SU-DHL-6 (cell line): ENCODE results near the gene RNF7.

Source experiments
- H2AFZ ChIP-seq: fragments of 200-600 bp; sonication (generic); 2 replicates; pipeline ENCODE4 v1.6.1; 2014; ENCODE audit warnings: low read depth, mild to moderate bottlenecking, moderate library complexity, mixed read lengths, antibody characterized with exemption, low read length; ENCODE audit not compliant: severe bottlenecking
- H3F3A ChIP-seq: fragments of 200-600 bp; shearing (Covaris generic); 2 replicates; pipeline ENCODE4 v1.6.0; 2016; ENCODE audit warnings: antibody characterized with exemption, mild to moderate bottlenecking; ENCODE audit not compliant: insufficient read depth
- H3K27ac ChIP-seq: fragments of 200-600 bp; sonication (generic); 2 replicates; pipeline ENCODE4 v1.5.1; 2016; ENCODE audit warnings: low read depth, mild to moderate bottlenecking, low read length, moderate library complexity, mixed read lengths
- H3K27me3 ChIP-seq: fragments of 200-600 bp; sonication (generic), shearing (Covaris generic); 2 replicates; pipeline ENCODE4 v1.6.0; 2014; ENCODE audit warnings: mild to moderate bottlenecking, low read length
- H3K36me3 ChIP-seq: fragments of 200-600 bp; sonication (generic); 2 replicates; pipeline ENCODE4 v1.6.1; 2014; ENCODE audit warnings: mild to moderate bottlenecking, low read length, mixed read lengths
- H3K4me2 ChIP-seq: fragments of 300-600, 200-600 bp; shearing (Covaris generic), sonication (generic); 2 replicates; pipeline ENCODE4 v1.6.0; 2014; ENCODE audit warnings: low read length, low read depth, mild to moderate bottlenecking; ENCODE audit not compliant: poor library complexity, severe bottlenecking
- H3K4me3 ChIP-seq: fragments of 200-600 bp; sonication (generic); 2 replicates; pipeline ENCODE4 v1.5.1; 2014; ENCODE audit warnings: antibody characterized with exemption, low read length, mild to moderate bottlenecking, mixed read lengths; ENCODE audit not compliant: insufficient read depth, poor library complexity, severe bottlenecking
- H3K79me2 ChIP-seq: fragments of 200-600 bp; sonication (generic); 2 replicates; pipeline ENCODE4 v1.6.1; 2014; ENCODE audit warnings: mild to moderate bottlenecking, low read length, moderate library complexity; ENCODE audit not compliant: insufficient read depth
- H3K9ac ChIP-seq: fragments of 200-600 bp; sonication (generic); 2 replicates; pipeline ENCODE4 v1.7.0; 2014; ENCODE audit warnings: mild to moderate bottlenecking, low read length
- H3K9me2 ChIP-seq: fragments of 200-600 bp; sonication (generic); replicated peaks from 2 replicates; pipeline ENCODE4 v1.6.1; 2014; ENCODE audit warnings: low read length; ENCODE audit not compliant: insufficient read depth
- H3K9me3 ChIP-seq: fragments of 200-600 bp; sonication (generic); 2 replicates; pipeline ENCODE4 v1.6.1; 2014; ENCODE audit warnings: low read length, mixed read lengths; ENCODE audit not compliant: insufficient read depth
- H4K20me1 ChIP-seq: fragments of 200-600 bp; sonication (generic); 2 replicates; pipeline ENCODE4 v1.6.1; 2014; ENCODE audit warnings: low read depth, mild to moderate bottlenecking, antibody characterized with exemption, low read length, moderate library complexity, mixed read lengths
- EZH2phosphoT487 ChIP-seq: fragments of 200-600 bp; sonication (generic), shearing (Covaris generic); conservative IDR thresholded peaks from 2 replicates; pipeline ENCODE4 v1.6.1; 2018; ENCODE audit warnings: mild to moderate bottlenecking, antibody characterized with exemption, low read length, moderate library complexity, mixed read lengths
- TF ChIP-seq, protein P1 (sequence below): fragments of 200-600 bp; sonication (generic); IDR thresholded peaks from one replicate; pipeline ENCODE4 v1.5.1; 2017; ENCODE audit warnings: antibody characterized with exemption, mild to moderate bottlenecking, low read length, moderate library complexity; ENCODE audit not compliant: insufficient read depth, poor library complexity, severe bottlenecking

RNF7 gene

DNA sequence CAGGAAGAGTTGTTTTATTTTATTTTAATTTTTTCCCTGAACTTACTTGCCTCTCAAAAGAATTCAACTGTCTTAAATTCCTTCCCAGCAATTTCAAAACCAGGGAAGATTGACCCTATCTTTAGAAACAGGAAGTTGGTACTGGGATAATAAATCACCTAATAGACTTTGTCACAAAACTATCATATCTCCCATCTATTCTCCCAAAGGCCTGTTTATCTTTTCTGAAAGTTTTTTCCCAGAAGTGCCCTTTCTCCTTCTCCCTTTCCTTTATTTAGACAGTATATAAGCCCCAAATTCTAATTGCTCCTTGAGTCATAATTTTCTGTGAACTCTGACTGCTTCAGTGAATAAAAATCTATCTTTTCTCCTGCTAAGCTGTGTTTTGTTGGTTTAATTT lies 2.9 kb upstream of the RNF7 start:
- H3K27me3 ChIP-seq, result no peaks in the 10 kb centered on the region
- H3K36me3 ChIP-seq, result no peaks in the 10 kb centered on the region; the same call in 1 of the 2 replicates
- TF ChIP-seq EZH2phosphoT487, result no peak
- TF ChIP-seq, protein P1, sequence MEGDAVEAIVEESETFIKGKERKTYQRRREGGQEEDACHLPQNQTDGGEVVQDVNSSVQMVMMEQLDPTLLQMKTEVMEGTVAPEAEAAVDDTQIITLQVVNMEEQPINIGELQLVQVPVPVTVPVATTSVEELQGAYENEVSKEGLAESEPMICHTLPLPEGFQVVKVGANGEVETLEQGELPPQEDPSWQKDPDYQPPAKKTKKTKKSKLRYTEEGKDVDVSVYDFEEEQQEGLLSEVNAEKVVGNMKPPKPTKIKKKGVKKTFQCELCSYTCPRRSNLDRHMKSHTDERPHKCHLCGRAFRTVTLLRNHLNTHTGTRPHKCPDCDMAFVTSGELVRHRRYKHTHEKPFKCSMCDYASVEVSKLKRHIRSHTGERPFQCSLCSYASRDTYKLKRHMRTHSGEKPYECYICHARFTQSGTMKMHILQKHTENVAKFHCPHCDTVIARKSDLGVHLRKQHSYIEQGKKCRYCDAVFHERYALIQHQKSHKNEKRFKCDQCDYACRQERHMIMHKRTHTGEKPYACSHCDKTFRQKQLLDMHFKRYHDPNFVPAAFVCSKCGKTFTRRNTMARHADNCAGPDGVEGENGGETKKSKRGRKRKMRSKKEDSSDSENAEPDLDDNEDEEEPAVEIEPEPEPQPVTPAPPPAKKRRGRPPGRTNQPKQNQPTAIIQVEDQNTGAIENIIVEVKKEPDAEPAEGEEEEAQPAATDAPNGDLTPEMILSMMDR, result no peak
- no peak overlapping the region for H2AFZ ChIP-seq
- 0 out of 2 replicates have a peak, but pooled peaks cover 5% of the 10 kb centered on the region for H4K20me1 ChIP-seq
- H3K79me2 ChIP-seq, result peaks cover 21% of the 10 kb centered on the region
- no peak overlapping the region for H3K4me3 ChIP-seq
- no peaks in the 10 kb centered on the region for H3K9me2 ChIP-seq
- H3K4me2 ChIP-seq, result no peak overlapping the region
- no peak overlapping the region for H3K9ac ChIP-seq
- peaks cover 3% of the 10 kb centered on the region; the same call in 1 of the 2 replicates for H3F3A ChIP-seq
- H3K27ac ChIP-seq, result no peak overlapping the region
- H3K9me3 ChIP-seq, result no peaks in the 10 kb centered on the region

DNA sequence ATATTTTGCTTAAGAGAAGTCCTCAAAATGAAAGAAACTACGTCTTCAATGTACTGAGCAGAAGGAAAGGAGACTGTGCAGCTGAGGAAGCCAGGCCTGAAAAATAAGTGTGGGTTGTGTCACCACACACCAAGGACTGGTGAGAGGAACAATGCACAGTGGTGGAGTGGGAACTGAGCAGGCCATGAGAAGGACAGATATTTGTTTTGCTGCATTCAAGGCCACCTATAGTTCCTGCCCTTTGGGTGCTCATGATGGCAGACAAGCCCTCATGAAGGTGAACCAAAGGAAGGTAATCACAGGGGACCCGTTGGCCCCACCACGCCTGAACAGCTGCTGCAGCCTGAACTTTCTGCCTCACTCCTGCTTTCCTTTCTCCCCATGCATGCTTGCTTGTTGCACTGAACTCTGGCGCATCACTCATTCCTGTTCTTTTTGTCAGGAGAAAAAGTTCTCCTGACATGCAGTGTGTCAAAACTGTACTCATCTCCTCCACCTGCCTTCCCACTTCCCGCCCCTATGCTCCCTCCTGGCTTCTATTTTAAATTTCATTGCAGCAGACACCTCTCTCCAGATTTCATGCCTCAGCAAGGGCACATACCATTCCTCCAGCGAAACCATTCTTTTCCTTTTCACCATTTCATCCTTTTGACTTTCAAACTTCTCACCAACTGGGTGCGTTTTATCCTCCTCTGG lies 2.2 kb upstream of the RNF7 start:
- Histone ChIP-seq H3K4me2 (no peak overlapping the region), H3F3A (peaks cover 3% of the 10 kb centered on the region; the same call in 1 of the 2 replicates), H3K36me3 (no peaks in the 10 kb centered on the region; the same call in 1 of the 2 replicates), H3K4me3 (no peak overlapping the region), H3K27ac (no peak overlapping the region), H2AFZ (peak overlapping the region; percentile 14), H4K20me1 (peaks cover 12% of the 10 kb centered on the region; the same call in 1 of the 2 replicates), H3K9me2 (no peaks in the 10 kb centered on the region), H3K9ac (no peak overlapping the region), H3K9me3 (no peaks in the 10 kb centered on the region), H3K79me2 (peaks cover 28% of the 10 kb centered on the region), H3K27me3 (no peaks in the 10 kb centered on the region)
- TF ChIP-seq, protein P1, result no peak
- TF ChIP-seq EZH2phosphoT487, result no peak

GRCh38 chr3:141737093-141737492 lies 1.0 kb upstream of the RNF7 start:
- Histone ChIP-seq H3K4me2 (peak overlapping the region; percentile 90), H3K27ac (no peak overlapping the region), H3K4me3 (no peak overlapping the region)

More at GRCh38 chr3:141737093-141737492, 1.0 kb upstream of the RNF7 start:
- peak overlapping the region; percentile 13; the same call in 1 of the 2 replicates for H3K9ac ChIP-seq
- H3K9me3 ChIP-seq, result no peaks in the 10 kb centered on the region
- TF ChIP-seq, protein P1, result no peak
- no peak for TF ChIP-seq EZH2phosphoT487
- peak overlapping the region; percentile 94 for H2AFZ ChIP-seq
- peaks cover 40% of the 10 kb centered on the region for H3K79me2 ChIP-seq
- H3K9me2 ChIP-seq, result no peaks in the 10 kb centered on the region
- H3F3A ChIP-seq, result peaks cover 3% of the 10 kb centered on the region; the same call in 1 of the 2 replicates
- H4K20me1 ChIP-seq, result peaks cover 18% of the 10 kb centered on the region
- no peaks in the 10 kb centered on the region for H3K27me3 ChIP-seq
- H3K36me3 ChIP-seq, result no peaks in the 10 kb centered on the region; the same call in 1 of the 2 replicates
